ENCODE data around the gene DALRD3. TPM values are rescaled to one million over a fixed set of nuclear protein-coding genes. Genes with fewer than 3 reads are reported as not detected.

The DALRD3 gene
- total RNA-seq, 1 experiment from 2014 or later, result 42.7 TPM

DNA sequence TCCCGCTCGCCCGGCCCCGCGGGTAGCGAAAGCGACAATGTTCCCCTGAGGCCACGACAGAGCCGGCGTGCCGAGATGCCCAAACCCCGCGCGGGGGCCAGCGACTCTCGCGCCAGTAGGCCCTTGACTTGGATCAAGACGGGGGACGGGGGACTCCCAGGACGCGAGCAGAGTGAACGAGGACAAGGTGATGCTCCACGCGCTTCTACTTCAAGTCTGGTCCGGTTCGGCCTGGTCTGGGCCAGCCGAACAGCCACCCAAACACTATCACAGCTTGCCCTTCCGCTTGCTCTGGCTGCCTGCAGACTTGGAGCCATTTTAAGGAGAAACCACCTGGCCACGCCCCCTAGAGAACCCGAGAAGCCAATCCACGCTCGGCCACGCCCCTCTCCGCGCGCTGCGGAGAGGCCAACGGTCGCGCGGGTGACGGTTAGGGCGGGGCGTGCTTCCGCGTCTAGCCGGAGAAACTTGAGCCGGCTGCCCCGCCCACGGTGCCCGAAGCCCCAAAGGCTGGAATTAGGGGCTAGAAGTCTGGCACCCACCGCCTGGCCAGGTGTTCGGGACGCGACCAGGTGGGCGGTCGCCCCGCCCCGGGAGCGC is 2.9 kb upstream of the DALRD3 start:
- peak overlapping the region; percentile 89 for H3K4me3 Mint-ChIP-seq (ENCODE audit: unreplicated experiment)
- POLR2A ChIA-PET, result interaction anchor here (0.6 to 9.9 kb wide), 39 partner anchors 7 to 456 kb away, joined by 3 to 251 read pairs (median 5); partner anchors contain the start of genes ARIH2, IMPDH2, KLHDC8B and LAMB2
- H3K27me3 Mint-ChIP-seq (ENCODE audit: insufficient read depth, unreplicated experiment), result no peaks in the 10 kb centered on the region
- no peaks in the 10 kb centered on the region for H3K9me3 Mint-ChIP-seq (ENCODE audit: unreplicated experiment)
- CTCF ChIA-PET, result interaction anchor here (0.6 to 2.7 kb wide), 13 partner anchors 10 to 842 kb away, joined by 3 to 14 read pairs (median 6); partner anchors contain the start of gene WDR6
- peaks cover 11% of the 10 kb centered on the region for H3K4me1 Mint-ChIP-seq (ENCODE audit: insufficient read depth, unreplicated experiment)
- H3K27ac Mint-ChIP-seq (ENCODE audit: low read depth, unreplicated experiment), result peak overlapping the region; percentile 95
- no TSS peak for BruUV-seq (replicated peaks)
- DNase-seq (ENCODE audit: unreplicated experiment), result peak; percentile 98
- intact Hi-C loops (cut with micrococcal nuclease), result loop anchor here (10.0 kb wide), 1 partner anchor 133 kb away; no protein-coding TSS in a partner anchor
- TF ChIP-seq CTCF (IDR thresholded peaks at IDR 0.05; ENCODE audit: unreplicated experiment), result no peak
- peaks cover 66% of the 10 kb centered on the region for H3K36me3 Mint-ChIP-seq (ENCODE audit: insufficient read depth, unreplicated experiment)

DNA sequence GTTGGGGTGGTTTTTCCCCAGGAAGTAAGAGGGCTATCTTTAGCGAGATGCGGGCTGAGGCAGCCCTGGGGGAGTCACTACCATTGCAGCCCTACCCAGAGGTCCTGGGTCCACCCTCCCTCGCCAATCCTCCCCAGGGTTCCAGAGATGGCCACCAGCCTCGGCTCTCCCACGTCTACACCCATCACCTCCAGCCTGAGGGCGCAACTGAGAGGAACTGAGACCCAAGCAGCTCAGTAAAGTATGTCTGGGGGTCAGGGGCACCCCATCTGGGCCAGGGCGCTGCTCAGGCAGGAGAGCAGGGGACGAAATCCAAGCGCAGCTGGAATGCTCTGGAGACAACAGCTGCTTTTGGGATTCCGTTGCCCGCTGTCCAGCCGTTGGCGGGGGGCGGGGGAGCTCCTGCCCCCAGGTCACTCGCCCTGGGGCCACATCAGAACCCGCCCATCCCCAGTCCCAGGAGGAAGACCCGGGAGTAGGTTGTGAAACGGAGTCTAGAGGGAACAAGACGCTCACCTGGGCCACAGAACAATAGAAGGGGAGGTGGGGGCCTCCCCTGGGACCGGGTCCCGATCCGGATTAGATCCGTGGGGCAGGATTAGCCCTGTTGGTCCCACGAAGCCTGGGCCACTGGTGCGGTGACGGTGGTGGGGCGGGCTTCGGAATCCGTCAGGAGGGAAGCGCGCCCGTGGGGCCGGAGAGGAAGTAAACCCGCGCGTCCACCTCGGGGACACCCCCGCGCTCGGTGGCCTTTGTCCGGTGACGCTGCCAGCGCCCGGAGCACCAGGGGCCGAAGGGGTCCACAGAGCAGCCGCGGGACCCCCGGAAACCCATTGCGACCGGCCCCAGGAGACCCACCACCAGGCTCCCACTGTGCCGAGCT is 2.2 kb upstream of the DALRD3 start:
- no peak for TF ChIP-seq CTCF (IDR thresholded peaks at IDR 0.05; ENCODE audit: unreplicated experiment)
- Mint-ChIP-seq H3K4me1 (ENCODE audit: insufficient read depth, unreplicated experiment) (peaks cover 5% of the 10 kb centered on the region), H3K27me3 (ENCODE audit: insufficient read depth, unreplicated experiment) (no peaks in the 10 kb centered on the region), H3K4me3 (ENCODE audit: unreplicated experiment) (peak overlapping the region; percentile 89), H3K27ac (ENCODE audit: low read depth, unreplicated experiment) (peak overlapping the region; percentile 95), H3K36me3 (ENCODE audit: insufficient read depth, unreplicated experiment) (peaks cover 66% of the 10 kb centered on the region), H3K9me3 (ENCODE audit: unreplicated experiment) (no peaks in the 10 kb centered on the region)
- BruUV-seq (replicated peaks), result TSS peak; percentile 51
- ChIA-PET POLR2A (interaction anchor here (0.6 to 9.9 kb wide), 29 partner anchors 8 to 429 kb away, joined by 3 to 251 read pairs (median 5); partner anchors contain the start of genes ARIH2, IMPDH2, KLHDC8B and LAMB2), CTCF (interaction anchor here (0.6 to 2.7 kb wide), 8 partner anchors 13 to 843 kb away, joined by 3 to 11 read pairs (median 4); partner anchors contain the start of gene WDR6)
- intact Hi-C loops (cut with micrococcal nuclease), result loop anchor here (10.0 kb wide), 1 partner anchor 134 kb away; no protein-coding TSS in a partner anchor
- DNase-seq (ENCODE audit: unreplicated experiment), result peak; percentile 31

GRCh38 chr3:49019941-49020329 is 1.6 kb upstream of the DALRD3 start:
- peak overlapping the region; percentile 89 for H3K4me3 Mint-ChIP-seq (ENCODE audit: unreplicated experiment)
- no peaks in the 10 kb centered on the region for H3K27me3 Mint-ChIP-seq (ENCODE audit: insufficient read depth, unreplicated experiment)
- no TSS peak for BruUV-seq (replicated peaks)
- TF ChIP-seq CTCF (IDR thresholded peaks at IDR 0.05; ENCODE audit: unreplicated experiment), result no peak
- DNase-seq (ENCODE audit: unreplicated experiment), result peak; percentile 34
- no peaks in the 10 kb centered on the region for H3K4me1 Mint-ChIP-seq (ENCODE audit: insufficient read depth, unreplicated experiment)
- ChIA-PET CTCF (interaction anchor here (0.6 to 2.0 kb wide), 5 partner anchors 12 to 480 kb away, joined by 3 to 10 read pairs (median 3); partner anchors contain the start of gene WDR6), POLR2A (interaction anchor here (0.7 to 9.9 kb wide), 13 partner anchors 9 to 421 kb away, joined by 3 to 251 read pairs (median 4); partner anchors contain the start of genes ARIH2, IMPDH2, IP6K2 and P4HTM)
- intact Hi-C loops (cut with micrococcal nuclease), result loop anchor here (10.0 kb wide), 1 partner anchor 135 kb away; no protein-coding TSS in a partner anchor
- H3K9me3 Mint-ChIP-seq (ENCODE audit: unreplicated experiment), result no peaks in the 10 kb centered on the region
- H3K36me3 Mint-ChIP-seq (ENCODE audit: insufficient read depth, unreplicated experiment), result peaks cover 66% of the 10 kb centered on the region
- H3K27ac Mint-ChIP-seq (ENCODE audit: low read depth, unreplicated experiment), result peak overlapping the region; percentile 66
